ENCODE measurements around the gene MYO1E.

The MYO1E gene

DNA sequence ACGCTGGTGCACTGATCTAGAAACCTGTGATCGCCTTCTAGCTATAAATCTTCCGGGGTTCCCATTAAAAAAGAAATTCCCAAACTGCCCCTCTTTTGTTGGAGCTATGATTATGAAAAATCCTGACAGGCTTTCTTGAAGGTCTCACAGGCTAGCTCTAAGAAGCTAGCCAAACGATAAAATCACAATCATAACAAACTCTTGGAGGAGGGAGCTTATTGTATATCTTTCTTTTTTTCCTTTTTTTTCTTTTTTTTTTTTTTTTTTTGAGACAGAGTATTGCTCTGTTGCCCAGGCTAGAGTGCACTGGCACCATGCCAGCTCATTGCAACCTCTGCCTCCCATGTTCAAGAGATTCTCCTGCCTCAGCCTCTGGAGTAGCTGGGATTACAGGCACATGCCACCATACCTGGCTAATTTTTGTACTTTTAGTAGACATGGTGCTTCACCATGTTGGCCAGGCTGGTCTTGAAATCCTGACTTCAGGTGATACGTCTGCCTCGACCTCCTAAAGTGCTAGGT, 72.0 kb downstream of the MYO1E start:
- H3K4me3 ChIP-seq (ENCODE audit: low read depth, low read length) = no peak overlapping the region
- TF ChIP-seq, protein P1, sequence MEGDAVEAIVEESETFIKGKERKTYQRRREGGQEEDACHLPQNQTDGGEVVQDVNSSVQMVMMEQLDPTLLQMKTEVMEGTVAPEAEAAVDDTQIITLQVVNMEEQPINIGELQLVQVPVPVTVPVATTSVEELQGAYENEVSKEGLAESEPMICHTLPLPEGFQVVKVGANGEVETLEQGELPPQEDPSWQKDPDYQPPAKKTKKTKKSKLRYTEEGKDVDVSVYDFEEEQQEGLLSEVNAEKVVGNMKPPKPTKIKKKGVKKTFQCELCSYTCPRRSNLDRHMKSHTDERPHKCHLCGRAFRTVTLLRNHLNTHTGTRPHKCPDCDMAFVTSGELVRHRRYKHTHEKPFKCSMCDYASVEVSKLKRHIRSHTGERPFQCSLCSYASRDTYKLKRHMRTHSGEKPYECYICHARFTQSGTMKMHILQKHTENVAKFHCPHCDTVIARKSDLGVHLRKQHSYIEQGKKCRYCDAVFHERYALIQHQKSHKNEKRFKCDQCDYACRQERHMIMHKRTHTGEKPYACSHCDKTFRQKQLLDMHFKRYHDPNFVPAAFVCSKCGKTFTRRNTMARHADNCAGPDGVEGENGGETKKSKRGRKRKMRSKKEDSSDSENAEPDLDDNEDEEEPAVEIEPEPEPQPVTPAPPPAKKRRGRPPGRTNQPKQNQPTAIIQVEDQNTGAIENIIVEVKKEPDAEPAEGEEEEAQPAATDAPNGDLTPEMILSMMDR (IDR thresholded peaks at IDR 0.05; ENCODE audit: borderline replicate concordance, insufficient read depth, low read depth, low read length) = no peak

DNA sequence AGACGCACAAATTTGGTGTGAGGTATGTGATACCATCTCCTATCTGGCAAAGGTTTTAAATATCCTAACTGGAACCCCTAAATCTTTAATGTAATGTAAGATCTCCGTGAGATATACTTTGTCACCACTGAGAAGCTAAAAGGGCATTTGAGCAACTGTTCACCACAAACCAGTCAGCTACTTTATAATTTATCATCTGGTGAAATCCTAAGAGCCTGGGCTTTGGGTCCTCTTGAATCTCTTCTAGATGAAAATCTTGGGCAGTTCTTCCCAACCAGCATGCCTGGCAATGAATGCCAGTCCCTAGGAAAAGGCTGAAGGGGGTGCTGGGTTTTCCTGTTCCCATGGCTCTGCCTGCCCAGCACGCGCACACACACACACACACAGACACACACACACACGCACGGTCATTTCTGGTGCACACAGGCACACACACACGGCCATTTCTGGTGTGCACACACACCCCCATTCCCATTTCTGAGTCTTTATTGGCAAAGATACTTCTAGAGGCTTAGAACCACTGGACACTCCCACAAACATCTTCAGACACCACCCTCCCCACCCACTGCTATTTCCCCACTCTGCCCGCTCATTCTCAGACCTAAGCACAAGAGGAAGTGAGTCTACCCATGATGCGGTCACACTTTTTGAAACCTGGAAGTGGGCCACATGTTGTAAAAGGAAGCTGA, 72.6 kb downstream of the MYO1E start:
- TF ChIP-seq, protein P1 (IDR thresholded peaks at IDR 0.05; ENCODE audit: borderline replicate concordance, insufficient read depth, low read depth, low read length) = no peak
- no peak overlapping the region for H3K4me3 ChIP-seq (ENCODE audit: low read depth, low read length)

DNA sequence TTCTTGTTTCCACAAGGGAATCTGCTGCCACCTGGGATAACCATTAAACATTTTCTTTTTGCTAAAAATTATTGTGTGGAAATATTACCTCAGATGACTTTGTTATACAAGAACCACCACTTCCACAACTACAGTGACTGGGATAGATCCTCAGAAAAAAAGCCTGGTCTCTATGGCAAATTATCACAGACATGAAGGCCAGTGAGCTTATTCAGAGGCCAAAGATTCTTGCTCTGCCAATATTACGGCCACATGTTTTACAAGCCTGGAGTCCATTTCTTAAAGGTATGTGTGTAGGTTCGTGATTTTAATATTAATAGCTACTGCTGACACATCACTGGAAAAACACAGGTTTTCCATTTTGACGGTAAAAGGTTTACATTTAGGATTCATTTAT, 73.8 kb downstream of the MYO1E start:
- H3K4me3 ChIP-seq (ENCODE audit: low read depth, low read length) = no peak overlapping the region
- TF ChIP-seq, protein P1 (IDR thresholded peaks at IDR 0.05; ENCODE audit: borderline replicate concordance, insufficient read depth, low read depth, low read length) = no peak

DNA sequence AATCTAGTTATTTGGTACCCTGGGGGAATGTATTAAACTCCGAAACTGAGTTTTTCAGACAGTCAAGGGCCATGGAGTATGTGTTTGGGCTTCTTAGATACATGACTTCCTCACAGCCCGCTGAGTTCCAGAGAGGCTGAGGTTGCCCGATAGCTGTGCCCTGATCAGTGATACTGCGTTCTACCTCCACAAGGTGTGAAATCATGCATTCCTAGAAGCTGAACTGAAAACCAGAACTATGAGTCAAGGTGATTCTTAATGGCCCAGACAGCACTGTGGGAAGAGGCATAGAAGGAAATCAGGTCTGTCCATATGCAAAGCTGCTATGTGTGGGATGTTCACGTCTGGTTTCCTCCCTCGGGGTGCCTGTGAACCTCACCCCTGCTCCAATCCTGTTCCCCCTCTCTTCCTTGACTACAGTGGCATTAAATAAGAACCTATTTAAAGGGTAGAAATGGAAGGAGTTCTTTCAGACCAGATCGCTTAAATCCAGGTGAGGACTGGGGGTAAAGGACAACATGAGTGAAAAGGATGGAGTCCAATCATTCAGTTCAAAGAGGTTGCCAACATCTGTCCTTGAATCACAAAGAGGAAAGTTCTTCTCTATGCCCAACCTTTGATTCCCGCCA, 74.3 kb downstream of the MYO1E start:
- H3K4me3 ChIP-seq (ENCODE audit: low read depth, low read length) = no peak overlapping the region
- TF ChIP-seq, protein P1 (IDR thresholded peaks at IDR 0.05; ENCODE audit: borderline replicate concordance, insufficient read depth, low read depth, low read length) = no peak

DNA sequence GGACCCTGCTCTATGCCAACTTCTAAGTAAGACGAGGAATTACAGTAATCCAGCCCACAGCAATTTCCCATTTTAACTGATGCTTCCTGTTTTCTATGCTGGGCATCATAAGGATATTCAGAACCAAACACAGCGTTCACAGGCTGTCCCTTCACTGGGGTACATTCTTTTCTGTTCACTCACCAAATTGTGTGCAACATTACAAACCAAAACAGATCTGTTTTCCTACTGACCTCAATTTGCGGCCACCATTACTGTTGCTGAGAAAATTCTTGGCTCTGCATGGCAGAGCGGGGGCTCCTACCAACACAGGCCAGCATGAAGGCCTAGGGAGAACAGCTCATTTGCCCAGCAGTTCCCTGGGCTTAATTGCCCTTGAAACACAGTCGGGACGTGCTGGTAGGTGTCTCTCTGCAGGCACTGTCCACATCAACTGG, 76.5 kb downstream of the MYO1E start:
- no peak overlapping the region for H3K4me3 ChIP-seq (ENCODE audit: low read depth, low read length)
- TF ChIP-seq, protein P1 (IDR thresholded peaks at IDR 0.05; ENCODE audit: borderline replicate concordance, insufficient read depth, low read depth, low read length) = no peak

DNA sequence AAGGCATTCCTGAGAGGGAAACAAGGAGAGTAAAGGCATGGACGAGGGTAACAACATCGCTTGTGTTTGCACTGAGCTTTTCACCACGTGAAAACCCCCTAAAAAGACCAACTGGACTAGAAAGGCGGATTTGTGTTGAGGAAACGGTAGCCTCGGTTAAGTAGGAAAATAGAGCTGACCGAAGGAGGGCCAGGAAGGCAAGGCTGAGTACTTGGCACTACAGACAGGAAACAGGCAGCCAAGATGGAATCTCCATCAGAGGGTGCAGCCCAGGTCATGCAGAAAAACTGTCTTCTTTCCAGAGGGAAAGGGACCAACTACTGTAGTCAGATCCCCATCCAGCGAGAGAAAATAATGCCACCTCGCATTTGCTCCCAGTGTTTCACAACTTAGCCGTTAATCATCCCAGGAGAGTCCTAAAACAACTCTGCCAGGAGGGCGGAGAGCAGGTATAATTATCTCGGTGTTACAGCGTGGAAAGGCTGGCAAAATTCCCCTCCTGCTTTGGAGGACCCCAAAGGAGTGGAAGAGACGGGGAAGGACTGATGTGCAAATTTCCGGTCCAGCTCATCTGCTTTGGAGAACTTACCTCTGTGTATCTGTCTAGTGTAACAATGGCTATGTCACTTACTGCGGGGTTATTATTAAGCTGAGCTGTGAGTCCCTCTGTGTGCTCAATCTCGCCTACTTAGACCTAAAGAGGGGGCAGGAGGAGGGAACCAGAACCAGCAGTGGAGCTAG, 77.2 kb downstream of the MYO1E start:
- TF ChIP-seq, protein P1 (IDR thresholded peaks at IDR 0.05; ENCODE audit: borderline replicate concordance, insufficient read depth, low read depth, low read length) = no peak
- H3K4me3 ChIP-seq (ENCODE audit: low read depth, low read length) = no peak overlapping the region

Data from GM12875 (cell line).